GM12878 (cell line): Measurements from ENCODE around the gene AMBP. TPM values are rescaled to one million over a fixed set of nuclear protein-coding genes. Genes with fewer than 3 reads are reported as not detected.

Experiments used
- ATAC-seq: fragments of 200-7000 bp; cut with Tn5 transposase; 3 replicates; pipeline ENCODE4 v1.9.1; 2020; ENCODE audit warnings: mild to moderate bottlenecking, moderate library complexity
- BruUV-seq: library from RNA; stranded (reverse); fragments of 400-500 nt; replicated peaks from 2 replicates; lab custom pipeline; 2021; lab: Mats Ljungman, UMichigan
- CTCF ChIA-PET: fragments of 300-600 bp; sonication (Branson Sonifier 250); formaldehyde crosslinking; extraction: SDS; loops from one replicate; lab custom pipeline; 2021; ENCODE audit warnings: inconsistent platforms; lab: Yijun Ruan, JAX
- POLR2A ChIA-PET: fragments of 350-600 bp; formaldehyde crosslinking; extraction: SDS; loops from one replicate; lab custom pipeline; 2021; ENCODE audit warnings: inconsistent platforms; lab: Charles Lee
- RAD21 ChIA-PET: fragments of 300-600 bp; sonication (Branson Sonifier 250); formaldehyde crosslinking; loops from one replicate; lab custom pipeline; 2023; ENCODE audit warnings: antibody characterized with exemption; ENCODE audit not compliant: unreplicated experiment; lab: Charles Lee
- SMC1A ChIA-PET: fragments of 300-600 bp; sonication (Branson Sonifier 250); formaldehyde crosslinking; loops from one replicate; lab custom pipeline; 2023; ENCODE audit not compliant: unreplicated experiment, uncharacterized antibody; lab: Charles Lee
- DNase-seq: peaks from one replicate; pipeline ENCODE4 v3.0.0-alpha.2; 2011; ENCODE audit warnings: low read depth, low spot score
- FAIRE-seq: peaks from 3 replicates; lab custom pipeline; 2011; peaks lifted over from hg19 to GRCh38; lab: Jason Lieb, UNC
- H2AFZ ChIP-seq: 2 replicates; pipeline ENCODE4 v1.6.0; 2011; ENCODE audit warnings: low read depth, low read length, control low read depth; ENCODE audit not compliant: control insufficient read depth
- H3K27ac ChIP-seq: 2 replicates; pipeline ENCODE4 v1.5.1; 2011; ENCODE audit warnings: control low read depth; ENCODE audit not compliant: control insufficient read depth, insufficient read depth
- H3K27me3 ChIP-seq, 2 experiments: replicated peaks in 1 of 2; 2 replicates each; pipeline versions ENCODE4 v1.6.0 to v1.6.1; 2011; ENCODE audit warnings: low read length in 1 of 2; ENCODE audit not compliant: control insufficient read depth in 2 of 2, insufficient read depth in 2 of 2
- H3K36me3 ChIP-seq, 2 experiments: 2 replicates each; pipeline ENCODE4 v1.5.1; 2011; ENCODE audit warnings: low read length in 1 of 2; ENCODE audit not compliant: control insufficient read depth in 2 of 2, insufficient read depth in 2 of 2
- H3K4me1 ChIP-seq: 2 replicates; pipeline ENCODE4 v1.6.1; 2011; ENCODE audit warnings: mild to moderate bottlenecking, low read length, moderate library complexity, mixed read lengths; ENCODE audit not compliant: control insufficient read depth, insufficient read depth
- H3K4me2 ChIP-seq: 2 replicates; pipeline ENCODE4 v1.6.0; 2011; ENCODE audit warnings: control low read depth; ENCODE audit not compliant: control insufficient read depth, insufficient read depth
- H3K4me3 ChIP-seq: fragments of 200-600 bp; sonication (generic); 2 replicates; pipeline ENCODE4 v1.5.1; 2016
- H3K79me2 ChIP-seq: 2 replicates; pipeline ENCODE4 v1.6.0; 2011; ENCODE audit warnings: low read length; ENCODE audit not compliant: control insufficient read depth, insufficient read depth
- H3K9ac ChIP-seq: 2 replicates; pipeline ENCODE4 v1.8.0; 2011; ENCODE audit warnings: low read length, control low read depth, mixed read lengths; ENCODE audit not compliant: control insufficient read depth, insufficient read depth
- H3K9me3 ChIP-seq: replicated peaks from 3 replicates; pipeline ENCODE4 v1.5.1; 2011; ENCODE audit warnings: mild to moderate bottlenecking, low read length; ENCODE audit not compliant: control insufficient read depth, insufficient read depth
- H4K20me1 ChIP-seq: 2 replicates; pipeline ENCODE4 v1.6.0; 2011; ENCODE audit not compliant: control insufficient read depth, insufficient read depth
- CHD4 ChIP-seq: fragments of 200-600 bp; sonication (generic); IDR thresholded peaks from 2 replicates; pipeline ENCODE4 v1.6.1; 2016; ENCODE audit warnings: mild to moderate bottlenecking
- DPF2 ChIP-seq: fragments of 450-650 bp; IDR thresholded peaks from 2 replicates; pipeline ENCODE4 v1.6.1; 2017; ENCODE audit warnings: mild to moderate bottlenecking
- ESRRA ChIP-seq: IDR thresholded peaks from 2 replicates; pipeline ENCODE4 v1.6.1; 2012; ENCODE audit warnings: mild to moderate bottlenecking, low read length, improper control_type of control experiment
- FOXM1 ChIP-seq: IDR thresholded peaks from 2 replicates; pipeline ENCODE4 v1.6.1; 2012; ENCODE audit warnings: low read depth, mild to moderate bottlenecking, inconsistent platforms, low read length, moderate library complexity
- HDGF ChIP-seq: fragments of 450-650 bp; IDR thresholded peaks from 2 replicates; pipeline ENCODE4 v1.6.1; 2016; ENCODE audit warnings: antibody characterized with exemption
- JUND ChIP-seq: IDR thresholded peaks from 2 replicates; pipeline ENCODE4 v1.6.1; 2012; ENCODE audit warnings: low read depth, mild to moderate bottlenecking, low read length, improper control_type of control experiment, moderate library complexity
- MTA2 ChIP-seq: fragments of 450-650 bp; IDR thresholded peaks from 2 replicates; pipeline ENCODE4 v1.6.1; 2016; ENCODE audit warnings: low read depth, mild to moderate bottlenecking, moderate library complexity
- NFXL1 ChIP-seq: fragments of 450-650 bp; IDR thresholded peaks from 2 replicates; pipeline ENCODE4 v1.6.1; 2017; ENCODE audit warnings: antibody characterized with exemption, mild to moderate bottlenecking, borderline replicate concordance
- NFYA ChIP-seq: IDR thresholded peaks from 2 replicates; pipeline ENCODE4 v1.6.1; 2011; ENCODE audit warnings: low read depth, mild to moderate bottlenecking, low read length, improper control_type of control experiment, borderline replicate concordance
- RB1 ChIP-seq: fragments of 450-650 bp; formaldehyde crosslinking; IDR thresholded peaks from 2 replicates; pipeline ENCODE4 v1.6.1; 2017; ENCODE audit warnings: mild to moderate bottlenecking, borderline replicate concordance
- SIX5 ChIP-seq: IDR thresholded peaks from 2 replicates; pipeline ENCODE4 v1.6.1; 2011; ENCODE audit warnings: mild to moderate bottlenecking, low read depth, low read length, moderate library complexity; ENCODE audit not compliant: severe bottlenecking
- SRF ChIP-seq, 2 experiments: IDR thresholded peaks; 2 replicates each; pipeline ENCODE4 v1.6.1; 2011; ENCODE audit warnings: low read depth in 2 of 2, low read length in 2 of 2, mild to moderate bottlenecking in 1 of 2, moderate library complexity in 1 of 2
- STAT3 ChIP-seq: IDR thresholded peaks from 2 replicates; pipeline ENCODE4 v1.6.1; 2011; ENCODE audit warnings: low read depth, low read length, improper control_type of control experiment
- TCF3 ChIP-seq: IDR thresholded peaks from 2 replicates; pipeline ENCODE4 v1.6.1; 2012; ENCODE audit warnings: low read depth, mild to moderate bottlenecking, low read length, borderline replicate concordance; ENCODE audit not compliant: insufficient read depth
- ZZZ3 ChIP-seq: IDR thresholded peaks from 2 replicates; pipeline ENCODE4 v1.6.1; 2011; ENCODE audit warnings: low read depth; ENCODE audit not compliant: control insufficient read depth, insufficient read length
- WGBS: methylation state at CpG from one replicate; pipeline ENCODE4 v1.1.6; 2016; ENCODE audit warnings: low lambda C conversion rate; ENCODE audit not compliant: insufficient replicate concordance, insufficient coverage; ENCODE audit errors: missing lambda C conversion rate; 5-methylcytosine and 5-hydroxymethylcytosine counted together
- in situ Hi-C: fragments of 300-500 bp; cut with MboI; formaldehyde crosslinking; loops from 9 replicates; pipeline ENCODE4 v1.14.3; 2018; ENCODE audit warnings: mixed read lengths
- intact Hi-C: fragments of 100-400 bp; cut with micrococcal nuclease; formaldehyde crosslinking; loops from one replicate; pipeline ENCODE4 v1.14.2; 2022; ENCODE audit not compliant: unreplicated experiment
- polyA plus RNA-seq, 11 experiments: library from polyadenylated mRNA; depleted of rRNA in 4 of 11; unstranded in 6 of 11; stranded (reverse) in 5 of 11; fragments of >200 nt; fragmentation: Nextera tagmentation in 4 of 11; fragmentation: Illumina TruSeq in 1 of 11; extraction: Ambion mirVana in 4 of 11; extraction: Trizol in 1 of 11; gene quantifications; 1 replicate in 1 of 11; 2 replicates in 10 of 11; pipeline versions ENCODE4 v1.2.1 to v1.2.3, GENCODE V29; 2011 to 2016; ENCODE audit warnings: inconsistent platforms in 2 of 11, missing spikeins in 2 of 11, low read depth in 1 of 11
- total RNA-seq, 4 experiments: library from RNA; depleted of rRNA in 3 of 4; stranded (reverse); fragments of >200 nt in 3 of 4; fragmentation: Illumina TruSeq in 1 of 4; extraction: Trizol in 1 of 4; gene quantifications; 2 replicates each; pipeline versions ENCODE4 v1.2.1 to v1.2.3, GENCODE V29; 2013 to 2021
- TF ChIP-seq, protein P1 (sequence below): fragments of 450-650 bp; IDR thresholded peaks from 2 replicates; pipeline ENCODE4 v1.6.1; 2018; ENCODE audit warnings: mild to moderate bottlenecking, low read depth, moderate library complexity; ENCODE audit not compliant: partially characterized antibody
- TF ChIP-seq, protein P2 (sequence below): IDR thresholded peaks from 2 replicates; pipeline ENCODE4 v1.6.1; 2011; ENCODE audit warnings: borderline replicate concordance, low read depth, mild to moderate bottlenecking, moderate library complexity, mixed read lengths, low read length; ENCODE audit not compliant: insufficient read depth; ENCODE audit errors: extremely low read length

Gene AMBP
- total and polyA plus RNA-seq, 10 of the 15 experiments (the other 5 are each of a cell fraction or from before 2014, with no cell fraction given): 0.11 to 2.3 (median 0.18) TPM; not detected in 7

DNA sequence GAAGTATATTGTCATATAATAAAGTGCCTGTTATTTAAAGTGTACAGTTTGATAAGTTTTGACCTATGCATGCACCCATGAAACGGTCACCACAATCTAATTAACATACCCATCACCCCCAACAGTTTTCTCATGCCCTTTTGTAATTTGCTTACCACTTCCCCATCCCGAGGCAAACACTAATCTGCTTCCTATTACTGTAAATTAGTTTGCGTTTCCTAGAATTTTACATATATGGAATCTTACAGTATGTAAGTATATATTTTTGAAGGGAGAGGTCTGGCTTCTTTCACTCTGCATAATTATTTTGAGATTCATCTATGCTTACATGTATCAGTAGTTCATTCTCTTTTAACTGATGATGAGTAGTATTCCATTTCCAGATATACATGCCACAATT, 56.5 kb downstream of the AMBP start:
- POLR2A ChIA-PET: no interaction called here
- intact Hi-C loops (no loop called here), in situ Hi-C loops (no loop called here)
- no peaks in the 10 kb centered on the region for H3K27me3 ChIP-seq
- no peak overlapping the region for H3K4me2 ChIP-seq
- BruUV-seq: no TSS peak
- DNase-seq: no peak
- WGBS: 31% methylated on average over 3 of the region's 3 CpGs
- no peak overlapping the region for H3K9ac ChIP-seq
- no peak overlapping the region for H3K4me3 ChIP-seq
- SMC1A ChIA-PET: no interaction called here
- FAIRE-seq: no peak
- RAD21 ChIA-PET: no interaction called here
- no peaks in the 10 kb centered on the region for H4K20me1 ChIP-seq
- CTCF ChIA-PET: no interaction called here
- H3K4me1 ChIP-seq: no peaks in the 10 kb centered on the region
- ATAC-seq: no peak
- H3K36me3 ChIP-seq: no peaks in the 10 kb centered on the region
- H2AFZ ChIP-seq: no peak overlapping the region
- H3K79me2 ChIP-seq: no peaks in the 10 kb centered on the region
- no peaks in the 10 kb centered on the region; the same call in 2 of the 3 replicates for H3K9me3 ChIP-seq
- no peak overlapping the region for H3K27ac ChIP-seq
- TF ChIP-seq DPF2: no peak
- TF ChIP-seq, protein P1, sequence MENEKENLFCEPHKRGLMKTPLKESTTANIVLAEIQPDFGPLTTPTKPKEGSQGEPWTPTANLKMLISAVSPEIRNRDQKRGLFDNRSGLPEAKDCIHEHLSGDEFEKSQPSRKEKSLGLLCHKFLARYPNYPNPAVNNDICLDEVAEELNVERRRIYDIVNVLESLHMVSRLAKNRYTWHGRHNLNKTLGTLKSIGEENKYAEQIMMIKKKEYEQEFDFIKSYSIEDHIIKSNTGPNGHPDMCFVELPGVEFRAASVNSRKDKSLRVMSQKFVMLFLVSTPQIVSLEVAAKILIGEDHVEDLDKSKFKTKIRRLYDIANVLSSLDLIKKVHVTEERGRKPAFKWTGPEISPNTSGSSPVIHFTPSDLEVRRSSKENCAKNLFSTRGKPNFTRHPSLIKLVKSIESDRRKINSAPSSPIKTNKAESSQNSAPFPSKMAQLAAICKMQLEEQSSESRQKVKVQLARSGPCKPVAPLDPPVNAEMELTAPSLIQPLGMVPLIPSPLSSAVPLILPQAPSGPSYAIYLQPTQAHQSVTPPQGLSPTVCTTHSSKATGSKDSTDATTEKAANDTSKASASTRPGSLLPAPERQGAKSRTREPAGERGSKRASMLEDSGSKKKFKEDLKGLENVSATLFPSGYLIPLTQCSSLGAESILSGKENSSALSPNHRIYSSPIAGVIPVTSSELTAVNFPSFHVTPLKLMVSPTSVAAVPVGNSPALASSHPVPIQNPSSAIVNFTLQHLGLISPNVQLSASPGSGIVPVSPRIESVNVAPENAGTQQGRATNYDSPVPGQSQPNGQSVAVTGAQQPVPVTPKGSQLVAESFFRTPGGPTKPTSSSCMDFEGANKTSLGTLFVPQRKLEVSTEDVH: no peak
- no peak for TF ChIP-seq HDGF
- TF ChIP-seq SRF (IDR thresholded peaks at IDR 0.05; ENCODE audit: low read depth in 2 of 2, low read length in 2 of 2): no peak
- TF ChIP-seq NFXL1: no peak
- no peak for TF ChIP-seq ESRRA
- no peak for TF ChIP-seq ZZZ3
- TF ChIP-seq FOXM1: no peak
- TF ChIP-seq, protein P2, sequence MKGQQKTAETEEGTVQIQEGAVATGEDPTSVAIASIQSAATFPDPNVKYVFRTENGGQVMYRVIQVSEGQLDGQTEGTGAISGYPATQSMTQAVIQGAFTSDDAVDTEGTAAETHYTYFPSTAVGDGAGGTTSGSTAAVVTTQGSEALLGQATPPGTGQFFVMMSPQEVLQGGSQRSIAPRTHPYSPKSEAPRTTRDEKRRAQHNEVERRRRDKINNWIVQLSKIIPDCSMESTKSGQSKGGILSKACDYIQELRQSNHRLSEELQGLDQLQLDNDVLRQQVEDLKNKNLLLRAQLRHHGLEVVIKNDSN: no peak
- no peak for TF ChIP-seq JUND
- TF ChIP-seq RB1: no peak
- no peak for TF ChIP-seq CHD4
- TF ChIP-seq TCF3: no peak
- no peak for TF ChIP-seq SIX5
- no peak for TF ChIP-seq NFYA
- no peak for TF ChIP-seq STAT3
- TF ChIP-seq MTA2: no peak
